GM12865 (cell line): Measurements from ENCODE around the gene TEX38.
"Not testable (repeated sequence)": the region's sequence is repeated elsewhere in the genome, so short reads cannot be mapped to it uniquely, and the experiment has no call there.

Experiments used
- DNase-seq: peaks from one replicate; pipeline ENCODE4 v3.0.0; 2010; ENCODE audit warnings: low read depth
- H3K4me3 ChIP-seq: 2 replicates; pipeline ENCODE4 v1.5.1; 2011; ENCODE audit warnings: mild to moderate bottlenecking, low read depth, low read length, control low read depth
- CTCF ChIP-seq: IDR thresholded peaks from 2 replicates; pipeline ENCODE4 v1.5.1; 2011; ENCODE audit warnings: low read length, control low read depth, low read depth, inconsistent platforms; ENCODE audit not compliant: insufficient read depth; ENCODE audit errors: missing control alignments

The TEX38 gene

GRCh38 chr1:46717654-46718053 is 46.0 kb downstream of the TEX38 start:
- H3K4me3 ChIP-seq, result peak overlapping the region; percentile 76
- TF ChIP-seq CTCF, result no peak
- no peak for DNase-seq

- H3K4me3 ChIP-seq, result peak overlapping the region; percentile 76
- no peak for DNase-seq
- no peak for TF ChIP-seq CTCF
Measured at GRCh38 chr1:46718340-46718726, 46.7 kb downstream of the TEX38 start.

GRCh38 chr1:46718727-46719622 is 47.3 kb downstream of the TEX38 start, which contains the start of gene EFCAB14:
Gene EFCAB14 (minus strand): TSS chr1:46719114. CDS start chr1:46718087, 1,027 bp downstream.
- no peak for TF ChIP-seq CTCF

GRCh38 chr1:46719689-46720088 is 48.0 kb downstream of the TEX38 start:
- no peak for DNase-seq
- no peak for TF ChIP-seq CTCF

More at GRCh38 chr1:46718727-46719622, 47.3 kb downstream of the TEX38 start, which contains the start of gene EFCAB14:
- peak; percentile 99 for DNase-seq
- H3K4me3 ChIP-seq, result peak within 1 kb of the TSS; percentile 76

GRCh38 chr1:46720319-46720718 is 48.7 kb downstream of the TEX38 start:
- not testable (repeated sequence) for DNase-seq, H3K4me3 ChIP-seq

More at GRCh38 chr1:46719689-46720088, 48.0 kb downstream of the TEX38 start:
- H3K4me3 ChIP-seq, result peak overlapping the region; percentile 37

DNA sequence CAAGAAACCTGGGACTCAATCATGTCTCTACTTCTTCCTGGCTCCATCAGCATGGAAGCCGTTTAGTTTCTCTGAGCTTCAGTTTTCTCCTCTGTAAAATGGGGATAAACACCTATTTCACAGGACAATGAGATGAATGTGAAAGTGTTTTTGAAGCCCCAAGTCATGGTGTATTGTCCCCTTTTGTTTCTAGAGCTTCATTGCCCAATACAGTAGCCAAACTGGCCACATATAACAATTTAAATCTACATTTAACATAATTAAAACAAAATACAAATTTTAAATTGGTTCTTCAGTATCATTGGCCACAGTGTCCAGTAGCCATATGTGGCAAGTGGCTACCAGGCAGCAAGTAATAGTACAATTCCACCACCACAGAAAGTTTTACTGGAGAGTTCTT is 49.5 kb downstream of the TEX38 start:
- H3K4me3 ChIP-seq, result no peak overlapping the region
- no peak for DNase-seq
- TF ChIP-seq CTCF, result no peak

- TF ChIP-seq CTCF, result no peak
- no peak overlapping the region for H3K4me3 ChIP-seq
- no peak for DNase-seq
Measured at GRCh38 chr1:46721686-46722205, 50.1 kb downstream of the TEX38 start.
